Loucy (cell line): ENCODE data around the gene FITM1.

Experiments used
- CTCF ChIP-seq: fragments of 200-600 bp; sonication (generic); conservative IDR thresholded peaks from 2 replicates; pipeline ENCODE4 v1.5.1; 2014; ENCODE audit warnings: mild to moderate bottlenecking, antibody characterized with exemption, low read length
- EZH2phosphoT487 ChIP-seq: fragments of 200-600 bp; IDR thresholded peaks from 2 replicates; pipeline ENCODE4 v1.6.1; 2018; ENCODE audit warnings: antibody characterized with exemption, mild to moderate bottlenecking, moderate library complexity, borderline replicate concordance

GRCh38 chr14:24178399-24179178 lies 48.1 kb downstream of the FITM1 start:
- TF ChIP-seq CTCF (no peak), EZH2phosphoT487 (no peak)
